ENCODE results near the gene TNFRSF6B.

TNFRSF6B gene

DNA sequence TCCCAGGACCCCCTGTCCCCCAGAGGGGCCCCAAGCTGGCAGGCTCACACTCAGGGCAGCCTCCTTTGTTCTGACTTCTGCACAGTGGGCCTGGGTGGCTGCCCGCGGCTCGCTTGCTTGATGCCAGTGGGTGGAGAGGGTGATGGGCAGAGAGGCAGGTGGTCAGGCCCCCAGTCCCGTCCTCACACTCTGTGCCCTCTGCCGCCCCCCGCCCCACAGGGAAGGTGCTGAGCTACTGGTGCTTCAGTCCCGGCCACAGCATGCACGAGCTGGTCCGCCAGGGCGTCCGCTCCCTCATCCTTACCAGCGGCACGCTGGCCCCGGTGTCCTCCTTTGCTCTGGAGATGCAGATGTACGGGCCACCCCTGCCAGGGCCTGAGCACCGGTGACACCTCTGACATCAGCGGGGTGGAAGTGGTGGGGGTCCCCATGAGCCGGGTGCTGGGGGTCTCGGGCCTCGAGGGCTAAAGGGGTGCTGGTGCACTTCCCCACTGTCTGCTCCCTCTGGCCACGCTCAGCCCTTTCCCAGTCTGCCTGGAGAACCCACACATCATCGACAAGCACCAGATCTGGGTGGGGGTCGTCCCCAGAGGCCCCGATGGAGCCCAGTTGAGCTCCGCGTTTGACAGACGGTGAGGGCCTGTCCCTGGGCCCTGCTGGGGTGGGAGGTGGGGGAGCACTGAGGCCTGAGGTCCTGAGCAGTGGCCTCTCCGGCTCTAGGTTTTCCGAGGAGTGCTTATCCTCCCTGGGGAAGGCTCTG lies 8.9 kb upstream of the TNFRSF6B start:
- Histone ChIP-seq H3K4me1 (ENCODE audit: insufficient read depth, low read length) (no peaks in the 10 kb centered on the region), H3K4me3 (ENCODE audit: low read length) (no peak overlapping the region), H3K9me3 (ENCODE audit: insufficient read depth, low read depth, low read length) (no peaks in the 10 kb centered on the region), H3K36me3 (ENCODE audit: insufficient read depth, low read length) (no peaks in the 10 kb centered on the region), H3K27ac (ENCODE audit: low read depth, low read length) (no peak overlapping the region), H3K9ac (ENCODE audit: low read depth, low read length) (no peak overlapping the region), H3K27me3 (ENCODE audit: insufficient read depth, low read length) (no peaks in the 10 kb centered on the region)
- WGBS: 96% methylated on average over 29 of the region's 29 CpGs

DNA sequence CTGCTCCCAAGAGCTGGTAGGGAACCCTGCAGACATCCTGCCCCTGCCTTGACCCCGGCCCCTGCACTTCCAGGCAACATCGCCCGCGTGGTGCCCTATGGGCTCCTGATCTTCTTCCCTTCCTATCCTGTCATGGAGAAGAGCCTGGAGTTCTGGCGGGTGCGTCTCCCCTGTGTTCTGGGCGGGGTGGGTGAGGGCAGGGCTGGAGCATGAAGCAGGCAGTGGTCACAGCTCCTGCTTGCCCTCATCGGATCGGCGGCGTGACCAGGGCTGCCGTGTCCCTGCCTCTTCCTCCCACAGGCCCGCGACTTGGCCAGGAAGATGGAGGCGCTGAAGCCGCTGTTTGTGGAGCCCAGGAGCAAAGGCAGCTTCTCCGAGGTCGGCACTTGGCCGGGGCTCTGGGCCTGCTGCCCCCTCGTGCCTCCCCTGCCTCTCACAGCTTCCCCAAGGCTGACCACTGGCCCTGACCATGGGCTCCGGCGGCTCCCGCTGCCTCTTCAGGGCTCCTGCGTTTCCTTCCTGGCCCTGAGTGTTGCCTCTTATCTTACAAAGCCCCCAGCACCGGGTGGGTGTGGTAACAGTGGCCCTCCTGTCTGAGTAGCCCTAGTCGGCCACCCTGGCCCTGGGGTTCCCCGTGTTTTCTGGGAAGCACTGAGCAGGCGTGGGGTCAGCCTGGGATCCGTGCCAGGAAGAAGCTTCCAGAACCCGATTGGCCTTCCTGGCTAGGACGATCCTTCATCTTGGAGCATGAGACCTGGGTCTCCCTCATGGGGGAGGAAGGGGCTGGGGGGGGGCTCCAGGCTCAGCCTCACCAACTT lies 8.0 kb upstream of the TNFRSF6B start:
- WGBS: 94% methylated on average over 31 of the region's 31 CpGs

GRCh38 chr20:63689046-63690002 lies 7.1 kb upstream of the TNFRSF6B start:
- H3K9ac ChIP-seq (ENCODE audit: low read depth, low read length): no peak overlapping the region
- no peaks in the 10 kb centered on the region for H3K9me3 ChIP-seq (ENCODE audit: insufficient read depth, low read depth, low read length)
- no peak overlapping the region for H3K4me3 ChIP-seq (ENCODE audit: low read length)
- H3K4me1 ChIP-seq (ENCODE audit: insufficient read depth, low read length): no peaks in the 10 kb centered on the region
- WGBS: 95% methylated on average over 44 of the region's 44 CpGs
- no peaks in the 10 kb centered on the region for H3K27me3 ChIP-seq (ENCODE audit: insufficient read depth, low read length)
- 0 out of 2 replicates have a peak, but pooled peaks cover 4% of the 10 kb centered on the region for H3K36me3 ChIP-seq (ENCODE audit: insufficient read depth, low read length)
- H3K27ac ChIP-seq (ENCODE audit: low read depth, low read length): no peak overlapping the region

More for the DNA sequence above, 8.0 kb upstream of the TNFRSF6B start:
- Histone ChIP-seq H3K4me3 (ENCODE audit: low read length) (no peak overlapping the region), H3K36me3 (ENCODE audit: insufficient read depth, low read length) (no peaks in the 10 kb centered on the region), H3K27me3 (ENCODE audit: insufficient read depth, low read length) (no peaks in the 10 kb centered on the region), H3K9ac (ENCODE audit: low read depth, low read length) (no peak overlapping the region), H3K9me3 (ENCODE audit: insufficient read depth, low read depth, low read length) (no peaks in the 10 kb centered on the region), H3K27ac (ENCODE audit: low read depth, low read length) (no peak overlapping the region), H3K4me1 (ENCODE audit: insufficient read depth, low read length) (no peaks in the 10 kb centered on the region)

DNA sequence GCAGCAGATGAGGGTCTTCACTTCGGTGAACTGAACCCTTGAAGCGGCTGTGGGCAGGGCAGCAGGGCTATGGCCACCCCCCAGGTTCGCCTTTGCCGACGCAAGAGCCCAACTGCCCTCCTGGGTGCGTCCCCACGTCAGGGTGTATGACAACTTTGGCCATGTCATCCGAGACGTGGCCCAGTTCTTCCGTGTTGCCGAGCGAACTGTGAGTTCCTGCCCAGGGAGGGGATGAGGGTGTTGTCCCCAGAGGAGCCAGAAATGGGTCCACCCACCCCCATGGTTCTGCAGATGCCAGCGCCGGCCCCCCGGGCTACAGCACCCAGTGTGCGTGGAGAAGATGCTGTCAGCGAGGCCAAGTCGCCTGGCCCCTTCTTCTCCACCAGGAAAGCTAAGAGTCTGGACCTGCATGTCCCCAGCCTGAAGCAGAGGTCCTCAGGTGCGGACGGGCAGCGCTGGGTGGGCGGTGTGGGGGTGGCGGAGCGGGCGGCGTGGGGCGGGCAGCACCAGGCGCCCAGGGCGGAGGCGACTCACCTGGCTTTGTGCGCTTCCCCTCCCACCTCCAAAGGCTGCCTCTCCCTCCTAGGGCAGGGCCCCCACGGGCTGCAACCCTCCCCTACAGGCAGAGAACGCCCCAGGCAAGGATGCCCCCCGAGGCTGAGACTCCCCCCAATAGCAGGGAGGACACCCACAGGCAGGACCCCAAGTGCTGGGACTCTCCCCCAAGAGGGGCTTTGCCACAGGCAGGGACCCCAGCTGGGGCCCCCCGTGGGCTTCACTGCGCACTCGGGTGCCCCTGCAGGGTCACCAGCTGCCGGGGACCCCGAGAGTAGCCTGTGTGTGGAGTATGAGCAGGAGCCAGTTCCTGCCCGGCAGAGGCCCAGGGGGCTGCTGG lies 6.2 kb upstream of the TNFRSF6B start:
- Histone ChIP-seq H3K9ac (ENCODE audit: low read depth, low read length) (no peak overlapping the region), H3K4me1 (ENCODE audit: insufficient read depth, low read length) (no peaks in the 10 kb centered on the region)
- 94% methylated on average over 40 of the region's 40 CpGs for WGBS

GRCh38 chr20:63690898-63691710 lies 5.3 kb upstream of the TNFRSF6B start:
- no peak overlapping the region for H3K4me3 ChIP-seq (ENCODE audit: low read length)
- H3K36me3 ChIP-seq (ENCODE audit: insufficient read depth, low read length): 0 out of 2 replicates have a peak, but pooled peaks cover 6% of the 10 kb centered on the region
- H3K9ac ChIP-seq (ENCODE audit: low read depth, low read length): no peak overlapping the region
- H3K27me3 ChIP-seq (ENCODE audit: insufficient read depth, low read length): no peaks in the 10 kb centered on the region
- 94% methylated on average over 24 of the region's 24 CpGs for WGBS
- no peaks in the 10 kb centered on the region for H3K4me1 ChIP-seq (ENCODE audit: insufficient read depth, low read length)
- H3K9me3 ChIP-seq (ENCODE audit: insufficient read depth, low read depth, low read length): no peaks in the 10 kb centered on the region
- no peak overlapping the region for H3K27ac ChIP-seq (ENCODE audit: low read depth, low read length)

More for the DNA sequence above, 6.2 kb upstream of the TNFRSF6B start:
- no peaks in the 10 kb centered on the region for H3K9me3 ChIP-seq (ENCODE audit: insufficient read depth, low read depth, low read length)
- H3K27me3 ChIP-seq (ENCODE audit: insufficient read depth, low read length): no peaks in the 10 kb centered on the region
- no peak overlapping the region for H3K27ac ChIP-seq (ENCODE audit: low read depth, low read length)
- 0 out of 2 replicates have a peak, but pooled peaks cover 6% of the 10 kb centered on the region for H3K36me3 ChIP-seq (ENCODE audit: insufficient read depth, low read length)
- H3K4me3 ChIP-seq (ENCODE audit: low read length): no peak overlapping the region

- Histone ChIP-seq H3K4me3 (ENCODE audit: low read length) (no peak overlapping the region), H3K4me1 (ENCODE audit: insufficient read depth, low read length) (no peaks in the 10 kb centered on the region; the same call in 1 of the 2 replicates), H3K36me3 (ENCODE audit: insufficient read depth, low read length) (0 out of 2 replicates have a peak, but pooled peaks cover 6% of the 10 kb centered on the region), H3K9ac (ENCODE audit: low read depth, low read length) (no peak overlapping the region), H3K9me3 (ENCODE audit: insufficient read depth, low read depth, low read length) (no peaks in the 10 kb centered on the region), H3K27ac (ENCODE audit: low read depth, low read length) (no peak overlapping the region), H3K27me3 (ENCODE audit: insufficient read depth, low read length) (no peaks in the 10 kb centered on the region)
- 95% methylated on average over 21 of the region's 21 CpGs for WGBS
These were observed 4.6 kb upstream of the TNFRSF6B start for GRCh38 chr20:63691711-63692435.

DNA sequence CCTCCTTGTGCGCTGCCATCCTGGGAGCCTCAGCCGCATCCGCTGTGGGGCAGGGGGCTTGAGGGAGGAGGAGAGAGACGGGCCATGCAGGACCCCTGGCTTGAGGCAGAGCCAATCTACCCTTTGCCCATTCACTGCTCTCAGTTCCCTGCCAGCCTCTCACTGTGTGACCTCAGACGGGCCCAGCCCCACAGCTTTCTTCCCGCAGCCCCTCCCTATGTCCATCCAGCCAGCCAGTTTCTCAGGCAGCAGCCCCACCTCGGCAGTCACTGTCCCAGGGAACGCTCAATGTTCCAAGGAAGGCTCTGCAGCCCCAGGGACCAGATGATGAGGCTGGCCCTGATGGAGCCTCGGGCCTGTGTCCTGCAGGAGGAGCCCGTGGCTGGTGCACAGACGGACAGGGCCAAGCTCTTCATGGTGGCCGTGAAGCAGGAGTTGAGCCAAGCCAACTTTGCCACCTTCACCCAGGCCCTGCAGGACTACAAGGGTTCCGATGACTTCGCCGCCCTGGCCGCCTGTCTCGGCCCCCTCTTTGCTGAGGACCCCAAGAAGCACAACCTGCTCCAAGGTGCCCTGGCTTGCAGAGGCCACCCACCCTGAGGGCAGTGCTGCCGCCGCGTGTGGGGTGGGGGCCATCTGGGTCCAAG lies 3.9 kb upstream of the TNFRSF6B start:
- Histone ChIP-seq H3K4me1 (ENCODE audit: insufficient read depth, low read length) (no peaks in the 10 kb centered on the region; the same call in 1 of the 2 replicates), H3K36me3 (ENCODE audit: insufficient read depth, low read length) (0 out of 2 replicates have a peak, but pooled peaks cover 6% of the 10 kb centered on the region), H3K9ac (ENCODE audit: low read depth, low read length) (no peak overlapping the region), H3K27ac (ENCODE audit: low read depth, low read length) (no peak overlapping the region), H3K4me3 (ENCODE audit: low read length) (no peak overlapping the region), H3K27me3 (ENCODE audit: insufficient read depth, low read length) (no peaks in the 10 kb centered on the region), H3K9me3 (ENCODE audit: insufficient read depth, low read depth, low read length) (no peaks in the 10 kb centered on the region)
- 93% methylated on average over 20 of the region's 20 CpGs for WGBS

GRCh38 chr20:63693083-63693732 lies 3.2 kb upstream of the TNFRSF6B start:
- no peak overlapping the region for H3K9ac ChIP-seq (ENCODE audit: low read depth, low read length)
- no peaks in the 10 kb centered on the region; the same call in 1 of the 2 replicates for H3K4me1 ChIP-seq (ENCODE audit: insufficient read depth, low read length)
- no peak overlapping the region for H3K4me3 ChIP-seq (ENCODE audit: low read length)
- H3K27ac ChIP-seq (ENCODE audit: low read depth, low read length): no peak overlapping the region
- H3K9me3 ChIP-seq (ENCODE audit: insufficient read depth, low read depth, low read length): no peaks in the 10 kb centered on the region
- no peaks in the 10 kb centered on the region for H3K27me3 ChIP-seq (ENCODE audit: insufficient read depth, low read length)
- H3K36me3 ChIP-seq (ENCODE audit: insufficient read depth, low read length): 0 out of 2 replicates have a peak, but pooled peaks cover 6% of the 10 kb centered on the region
- 93% methylated on average over 9 of the region's 10 CpGs for WGBS
